ENCODE data around the gene BCAS2.

BCAS2 gene

GRCh38 chr1:114521396-114522263 lies 59.8 kb downstream of the BCAS2 start:
- H3K27me3 ChIP-seq (ENCODE audit: low read length) = no peaks in the 10 kb centered on the region
- H4K20me1 ChIP-seq (ENCODE audit: low read depth, low read length) = no peaks in the 10 kb centered on the region
- H3K4me3 ChIP-seq (ENCODE audit: insufficient read depth, low read length, poor library complexity, severe bottlenecking) = no peak overlapping the region
- H3K79me2 ChIP-seq (ENCODE audit: insufficient read depth, low read length) = no peaks in the 10 kb centered on the region
- TF ChIP-seq CTCF (IDR thresholded peaks at IDR 0.05; ENCODE audit: insufficient read depth, low read length, poor library complexity, severe bottlenecking) (no peak), EZH2phosphoT487 (conservative IDR thresholded peaks at IDR 0.05; ENCODE audit: low read length) (no peak)
- no peak overlapping the region for H3K4me2 ChIP-seq (ENCODE audit: low read depth, low read length, poor library complexity, severe bottlenecking)
- H3K9me2 ChIP-seq (replicated peaks; ENCODE audit: insufficient read depth, low read length) = no peaks in the 10 kb centered on the region
- no peaks in the 10 kb centered on the region for H3K36me3 ChIP-seq (ENCODE audit: low read length)
- no peak overlapping the region for H2AFZ ChIP-seq (ENCODE audit: low read depth, low read length, severe bottlenecking)
- H3K9me3 ChIP-seq (ENCODE audit: insufficient read depth, low read length) = no peaks in the 10 kb centered on the region
- no peaks in the 10 kb centered on the region for H3F3A ChIP-seq (ENCODE audit: insufficient read depth)
- H3K9ac ChIP-seq (ENCODE audit: low read length) = no peak overlapping the region
- no peak overlapping the region for H3K27ac ChIP-seq (ENCODE audit: low read depth, low read length)

Measured in SU-DHL-6 (cell line).